GM04503 (cell line): Measurements from ENCODE around the gene PEMT.

Experiments used
- DNase-seq: peaks from one replicate; pipeline ENCODE4 v3.0.0-alpha.2; 2012; ENCODE audit warnings: low read depth

The PEMT gene

DNA sequence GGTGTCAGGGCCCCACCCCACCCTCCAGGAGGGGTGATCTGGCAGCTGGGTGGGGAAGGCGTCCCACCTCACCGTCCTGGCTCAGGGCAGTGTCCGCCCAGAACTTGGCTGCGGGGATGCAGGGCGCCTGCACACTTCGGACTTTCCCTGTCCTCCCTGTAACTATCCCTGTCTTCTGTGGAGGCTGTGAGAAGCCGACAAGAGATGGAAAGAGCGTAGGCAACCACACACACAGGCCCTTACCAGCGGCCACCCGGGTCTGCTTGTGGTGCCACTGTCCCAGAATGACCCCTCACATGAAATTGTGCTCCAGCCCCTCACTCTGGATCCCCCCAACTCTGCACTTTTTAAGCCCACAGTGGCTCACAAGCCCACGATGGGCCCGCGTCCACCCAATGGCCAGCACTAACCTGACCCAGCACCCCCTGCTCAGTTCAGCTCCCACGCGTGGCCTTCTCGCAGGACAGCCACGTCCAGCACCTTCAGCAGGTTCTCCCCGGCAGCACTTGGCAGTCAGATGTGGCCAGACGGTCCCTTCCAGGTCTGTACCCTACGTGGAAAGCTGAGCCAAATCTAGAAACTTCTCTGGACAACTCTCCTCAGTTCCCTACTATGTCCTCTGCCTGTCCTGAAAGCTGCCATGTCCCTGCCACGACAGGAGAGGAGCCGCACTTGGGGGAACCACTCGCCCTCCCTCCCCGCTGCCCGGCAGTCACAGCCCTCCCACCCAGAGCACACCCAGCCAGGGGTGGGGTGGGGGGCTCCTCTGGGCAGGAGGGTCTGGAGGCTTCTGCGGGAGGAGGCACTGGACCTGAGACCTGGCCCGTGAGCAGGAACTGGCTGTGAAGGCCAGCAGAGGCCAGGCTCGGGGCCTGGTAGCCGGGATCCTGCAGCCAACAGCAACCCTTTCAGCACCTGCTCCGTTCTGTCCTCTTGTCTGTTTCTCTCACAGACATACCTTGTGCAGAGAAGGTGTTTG is 38.0 kb downstream of the PEMT start:
- DNase-seq, result no peak

DNA sequence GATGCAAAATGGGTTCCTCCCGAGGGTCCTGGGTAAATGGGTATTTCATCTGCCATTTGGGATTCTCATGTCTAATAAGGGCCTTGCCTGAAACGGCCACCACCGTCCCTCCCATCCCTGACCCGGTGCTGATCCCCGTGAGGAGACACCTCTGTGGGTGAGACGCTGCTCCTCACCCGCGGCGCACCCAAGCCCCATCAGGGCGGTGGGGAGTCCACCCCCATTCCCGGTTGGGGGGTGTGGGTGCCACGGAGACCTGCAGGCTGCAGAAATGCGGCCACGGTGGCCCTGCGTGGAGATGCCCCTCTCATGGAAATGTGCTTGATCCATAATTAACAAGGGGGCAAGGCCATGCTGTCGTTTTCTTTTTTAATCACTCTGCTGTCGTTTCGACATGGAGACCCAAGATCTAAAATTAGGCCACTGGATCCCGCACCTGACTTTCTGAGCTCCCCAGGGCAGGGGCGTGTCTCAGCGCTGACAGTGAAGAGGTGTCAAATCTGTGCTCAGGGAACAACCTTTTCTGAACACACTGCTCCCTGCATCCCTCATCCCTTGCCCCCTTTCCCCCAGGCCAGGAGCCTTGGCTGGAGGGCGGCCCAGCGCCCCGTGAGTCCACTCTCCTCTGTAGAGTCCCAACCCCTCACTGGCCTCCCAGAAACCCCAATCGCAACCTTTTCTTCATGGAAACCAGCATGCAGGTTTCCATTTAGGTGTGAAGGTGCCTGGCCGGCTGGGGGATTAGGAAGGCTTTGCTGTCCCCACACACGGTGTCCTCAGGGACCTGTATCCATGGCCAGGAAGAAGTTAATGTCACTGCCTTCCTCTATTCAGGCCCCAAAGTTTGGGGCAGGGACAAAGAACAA is 38.9 kb downstream of the PEMT start:
- no peak for DNase-seq

DNA sequence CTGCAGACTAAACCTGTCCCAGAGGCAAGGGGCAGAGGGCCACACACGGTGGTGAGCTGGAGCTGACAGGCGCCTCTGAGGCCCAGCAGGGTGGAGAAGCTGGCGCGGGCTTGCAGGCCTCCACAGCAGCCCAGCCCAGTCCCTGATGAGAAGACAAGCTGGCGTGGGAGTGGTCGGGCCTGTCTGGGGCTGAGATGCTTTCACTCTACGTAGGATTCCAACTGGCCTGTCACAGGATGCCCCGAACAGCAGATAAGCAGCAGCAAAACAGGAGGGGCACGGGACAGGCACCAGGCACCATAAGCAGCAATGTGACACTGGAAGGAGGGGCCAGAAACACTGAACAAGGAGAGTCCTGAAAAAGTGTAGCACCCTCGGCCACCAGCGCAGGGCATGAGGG is 40.1 kb downstream of the PEMT start:
- no peak for DNase-seq

DNA sequence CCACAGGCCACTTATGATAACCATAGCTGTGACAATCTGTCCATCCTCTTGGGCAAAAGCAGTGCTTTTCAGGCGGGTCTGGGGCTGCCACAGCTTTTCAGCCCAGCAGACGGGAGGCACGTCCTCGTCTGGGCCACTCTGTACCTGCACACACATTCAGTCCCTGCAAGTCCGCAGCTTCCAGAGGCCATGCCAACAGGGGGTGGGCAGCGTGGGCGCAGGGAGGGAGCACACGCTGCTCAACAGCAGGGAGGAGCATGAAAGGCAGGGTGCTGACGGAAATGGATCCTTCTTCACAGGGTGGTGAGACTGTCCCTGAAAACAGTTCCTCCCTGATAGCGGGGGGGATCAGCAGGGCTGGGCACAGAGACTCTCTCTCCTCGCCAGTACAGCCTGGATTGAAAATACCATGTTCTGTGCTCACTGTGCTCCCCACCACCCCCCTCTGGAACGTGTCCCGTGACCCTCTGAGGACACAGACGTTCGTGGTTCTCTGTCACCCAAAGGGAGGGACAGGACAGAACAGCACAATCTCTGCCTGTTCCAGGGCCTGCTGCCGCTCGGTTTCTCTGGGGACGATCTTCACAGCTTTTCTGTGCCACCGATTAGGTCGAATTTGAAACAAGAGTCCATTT is 41.7 kb downstream of the PEMT start:
- no peak for DNase-seq

DNA sequence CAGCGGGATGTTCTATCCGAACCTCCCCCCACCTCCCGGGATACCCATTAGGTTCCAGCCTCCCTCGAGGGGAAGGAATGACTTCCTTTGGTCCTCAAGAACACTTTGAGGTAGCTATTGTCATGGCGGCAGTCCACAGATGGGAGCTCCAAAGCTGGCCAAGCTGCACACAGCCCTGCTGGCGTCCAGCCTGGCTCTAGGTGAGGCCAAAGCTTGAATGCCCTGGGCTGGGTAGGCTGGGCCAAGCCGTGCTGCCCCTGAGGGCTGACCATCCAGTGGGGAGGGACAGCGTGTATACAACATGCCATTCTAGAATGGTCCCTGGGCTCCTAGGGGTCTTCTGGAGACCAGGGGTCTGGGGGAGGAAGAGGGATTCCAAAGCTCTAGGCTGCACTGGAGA is 43.5 kb downstream of the PEMT start:
- DNase-seq, result no peak

DNA sequence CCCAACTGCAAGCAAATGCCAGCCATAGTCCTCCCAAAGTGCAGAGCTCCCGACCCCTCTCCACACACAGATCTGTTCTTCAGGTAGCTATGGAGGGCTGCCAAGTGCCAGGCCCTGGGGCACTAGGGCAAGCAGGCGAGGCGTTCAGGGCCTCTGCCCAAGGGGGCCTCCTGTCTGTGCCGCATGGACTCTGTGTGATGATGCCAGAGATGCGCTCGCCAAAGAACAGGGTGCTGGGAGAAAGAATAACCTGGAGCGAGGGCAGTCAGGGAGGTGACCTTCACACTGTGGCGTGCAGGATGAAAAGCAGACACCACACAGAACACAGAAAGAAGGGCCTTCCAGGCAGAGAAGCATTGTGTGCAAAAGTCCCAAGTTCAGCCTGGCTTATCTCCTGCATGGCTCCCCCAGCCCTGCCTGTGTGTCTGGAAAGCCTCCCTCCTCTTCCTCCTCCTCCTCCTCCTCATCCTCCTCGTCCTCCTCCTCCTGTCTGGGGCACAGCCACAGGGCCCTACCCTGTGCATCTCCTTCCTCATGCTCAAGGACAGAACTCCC is 44.2 kb downstream of the PEMT start:
- no peak for DNase-seq

DNA sequence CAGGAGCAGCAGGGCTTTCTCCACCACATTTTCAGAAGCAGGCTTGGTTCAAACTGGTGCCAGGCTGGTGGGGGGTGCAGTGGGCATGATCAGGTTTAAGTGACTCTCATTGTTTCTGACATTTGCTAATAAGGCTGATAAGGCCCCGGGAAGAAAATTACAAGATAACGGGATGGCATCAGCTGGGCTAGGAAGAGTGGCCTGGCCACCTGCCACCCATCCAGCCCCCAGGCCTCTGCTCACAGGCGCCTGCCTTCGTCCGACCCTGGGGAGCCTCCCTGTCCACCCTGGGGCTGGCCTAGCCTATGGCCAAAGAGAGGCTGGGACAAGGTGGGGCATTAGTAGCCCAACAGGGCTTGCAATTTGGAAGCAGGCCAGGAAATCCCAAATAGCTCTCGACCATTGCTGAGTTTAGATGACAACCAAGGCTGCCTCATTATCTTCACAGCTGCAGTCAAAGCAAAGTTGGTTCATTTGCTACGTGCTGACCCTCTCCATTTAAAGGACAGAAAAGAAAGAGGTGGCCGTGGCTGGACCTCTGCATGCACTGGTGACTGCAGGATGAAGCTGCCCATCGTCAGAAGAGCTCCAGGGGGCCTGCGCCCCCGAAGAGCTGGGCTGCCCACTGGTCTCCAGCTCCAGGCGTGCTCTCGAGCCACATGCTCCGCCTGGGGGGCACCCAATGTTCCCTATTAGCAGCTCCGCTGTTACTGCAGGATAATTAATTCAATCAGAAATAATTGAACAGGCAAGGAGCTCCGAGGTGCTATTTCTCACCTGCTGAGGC is 44.9 kb downstream of the PEMT start:
- DNase-seq, result no peak

DNA sequence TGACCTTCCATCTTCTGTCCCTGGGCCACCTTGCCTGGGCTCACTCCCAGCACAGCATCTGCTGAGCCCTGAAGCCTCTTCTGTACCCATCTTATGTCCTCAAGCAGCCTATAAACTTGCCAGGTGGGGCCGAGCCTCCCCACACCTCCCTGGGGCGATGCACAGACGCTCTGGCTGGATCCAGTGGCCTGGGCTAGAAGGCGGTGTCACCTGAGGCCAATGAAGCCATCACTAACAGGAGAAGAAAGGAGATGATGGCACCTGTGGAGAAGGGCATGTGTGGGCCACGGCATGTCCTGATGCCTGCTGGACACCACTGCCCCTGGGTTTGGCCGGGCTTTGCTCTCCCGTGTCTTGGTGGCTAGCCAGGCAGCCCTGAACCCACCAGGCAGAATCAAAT is 45.5 kb downstream of the PEMT start:
- no peak for DNase-seq

DNA sequence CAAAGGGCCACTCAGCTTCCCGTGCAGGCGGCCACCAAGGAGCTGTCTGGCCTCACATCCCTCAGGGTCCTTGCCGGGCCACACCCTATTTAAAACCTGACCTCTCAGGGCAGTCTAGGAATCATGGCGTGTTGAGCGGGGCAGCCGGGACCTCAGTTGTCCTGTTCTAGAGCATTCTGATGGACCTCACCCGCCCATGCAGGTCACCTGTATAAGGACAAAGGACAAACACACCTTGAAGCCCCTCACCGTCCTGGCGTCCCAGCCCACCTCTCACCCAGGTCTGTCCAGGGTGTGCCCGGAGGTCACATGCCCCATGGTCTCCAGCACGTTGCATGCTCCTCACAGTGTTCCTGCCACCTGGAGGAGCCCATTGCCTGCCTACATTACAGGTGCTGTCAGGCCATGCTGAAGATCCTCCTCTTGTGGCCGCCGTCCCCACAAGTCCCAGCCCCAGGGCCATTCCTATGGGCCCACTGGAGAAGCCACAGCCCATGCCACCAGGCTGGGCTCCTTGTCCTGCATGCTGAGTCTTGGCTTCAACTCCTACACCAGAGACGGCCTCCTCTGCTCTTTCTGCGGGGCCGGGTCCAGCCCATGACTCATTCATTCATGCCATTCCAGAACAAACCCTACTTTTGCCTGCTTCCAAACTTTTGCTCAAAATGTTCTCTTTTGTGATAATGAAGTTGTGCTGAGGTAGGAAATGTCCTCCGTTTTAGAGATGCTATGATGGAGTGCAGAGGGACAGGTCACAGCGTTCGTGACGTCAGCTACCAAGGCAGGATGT is 46.3 kb downstream of the PEMT start:
- peak; percentile 21 for DNase-seq

DNA sequence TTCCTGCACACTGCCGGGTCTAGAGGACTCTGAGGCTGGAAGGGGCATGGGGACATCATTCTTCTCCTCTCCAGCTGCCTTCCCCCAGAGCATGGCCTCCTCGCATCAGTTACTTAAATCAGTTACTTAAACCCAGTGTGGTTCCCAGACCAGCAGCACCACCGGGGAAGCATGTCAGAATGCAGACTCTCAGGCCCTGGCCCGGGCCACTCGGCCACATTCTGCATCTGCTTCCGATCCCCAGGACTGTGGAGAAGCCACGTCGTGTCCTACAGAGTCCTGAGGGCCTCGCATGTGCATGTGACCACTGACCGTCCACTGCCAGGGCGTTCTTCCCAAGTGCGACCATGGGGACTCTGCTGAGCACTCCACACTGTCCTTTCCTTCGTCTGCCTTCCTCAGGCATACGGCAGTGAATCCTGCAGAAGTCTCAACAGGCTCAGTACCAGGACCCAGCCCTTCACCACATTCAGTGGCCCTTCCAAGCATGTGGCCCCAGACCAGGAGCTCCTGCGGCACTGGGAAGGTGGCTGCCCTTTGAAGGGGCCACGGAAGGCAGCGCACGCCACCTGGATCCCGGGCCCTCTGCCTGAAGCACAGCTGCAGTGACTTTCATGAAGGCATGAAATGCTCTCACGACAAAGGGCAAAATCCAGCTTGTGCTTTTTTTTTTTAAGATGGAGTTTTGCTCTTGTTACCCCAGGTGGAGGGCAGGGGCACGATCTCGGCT is 48.4 kb downstream of the PEMT start:
- no peak for DNase-seq

DNA sequence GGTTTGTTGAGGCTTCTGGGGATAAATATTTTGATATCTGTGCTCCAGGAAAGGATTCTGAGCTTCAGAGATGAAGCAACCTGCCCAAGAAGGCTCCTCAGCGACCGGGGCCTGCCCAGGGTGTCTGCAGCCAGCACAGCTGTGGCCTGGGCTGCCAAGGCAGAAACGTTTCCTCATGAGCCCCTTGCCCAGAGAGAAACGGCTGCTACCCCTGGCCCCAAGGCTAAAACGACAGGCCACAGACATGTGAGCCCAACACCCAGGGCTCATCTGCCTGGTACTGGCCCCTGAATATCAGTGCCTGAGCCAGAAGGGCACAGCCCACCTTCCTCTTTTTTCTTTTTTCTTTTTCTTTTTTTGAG is 49.9 kb downstream of the PEMT start:
- DNase-seq, result no peak

DNA sequence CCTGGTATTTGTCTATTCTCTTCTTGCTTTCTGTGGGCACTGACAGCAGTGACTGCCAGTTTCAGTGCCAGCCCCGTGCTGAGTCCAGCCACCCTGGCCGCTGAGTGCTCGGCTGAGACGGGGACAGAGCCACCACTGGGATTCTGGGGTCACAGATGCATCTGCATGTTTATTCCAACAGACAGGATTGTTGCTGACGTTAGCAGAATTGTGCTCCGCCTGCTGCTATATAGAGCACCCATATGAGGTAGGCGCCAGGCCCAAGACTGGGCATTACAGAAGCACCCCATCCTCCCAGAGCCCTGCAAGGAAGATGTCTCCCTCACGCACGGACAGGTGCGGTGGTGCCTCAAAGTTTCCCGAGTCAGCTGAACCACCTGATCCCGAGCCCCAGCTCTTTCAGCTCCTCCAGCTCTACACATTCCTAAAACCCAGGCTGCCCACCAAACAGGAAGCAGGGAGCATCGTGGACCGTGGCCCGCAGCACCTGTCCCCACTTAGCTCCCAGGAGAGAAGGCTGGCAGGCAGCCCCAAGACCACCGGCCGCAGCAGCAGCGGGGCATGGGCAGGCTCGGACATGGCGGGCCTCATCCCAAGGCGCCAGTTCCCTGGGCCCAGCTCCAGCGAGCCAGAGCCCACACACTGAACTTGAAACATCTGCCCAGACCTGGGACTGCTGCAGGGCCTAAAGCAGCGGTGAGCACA is 50.4 kb downstream of the PEMT start:
- no peak for DNase-seq

DNA sequence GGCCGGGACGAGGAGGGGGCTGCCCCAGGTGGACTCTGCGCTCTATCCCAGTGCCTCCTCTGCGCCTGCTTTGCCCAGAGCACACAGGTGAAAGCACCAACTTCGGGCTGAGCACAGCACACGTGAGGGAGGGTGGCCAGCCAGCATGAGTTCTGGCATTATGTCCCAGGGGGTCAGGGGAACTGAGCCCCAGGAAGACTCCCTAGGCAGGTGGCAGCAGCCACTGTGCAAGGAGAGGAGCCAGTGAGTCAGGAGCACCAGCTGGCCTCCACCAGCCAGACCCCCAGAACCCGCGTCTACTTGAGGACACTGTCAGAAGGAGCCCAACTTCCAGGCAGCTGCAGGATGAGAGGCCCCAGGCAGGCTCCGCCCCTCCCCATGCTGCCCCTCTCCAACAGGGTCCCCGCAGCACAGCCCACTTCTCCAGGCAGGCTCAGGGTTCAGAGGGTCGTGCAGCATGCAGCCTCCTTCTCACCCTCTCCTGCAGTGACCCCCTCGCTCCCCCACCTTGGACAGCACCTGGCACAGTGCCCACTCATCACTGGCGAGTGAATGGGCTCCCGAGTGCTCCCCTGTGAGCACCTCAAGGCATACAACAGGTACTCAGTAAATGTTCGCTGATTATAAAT is 51.1 kb downstream of the PEMT start:
- no peak for DNase-seq

DNA sequence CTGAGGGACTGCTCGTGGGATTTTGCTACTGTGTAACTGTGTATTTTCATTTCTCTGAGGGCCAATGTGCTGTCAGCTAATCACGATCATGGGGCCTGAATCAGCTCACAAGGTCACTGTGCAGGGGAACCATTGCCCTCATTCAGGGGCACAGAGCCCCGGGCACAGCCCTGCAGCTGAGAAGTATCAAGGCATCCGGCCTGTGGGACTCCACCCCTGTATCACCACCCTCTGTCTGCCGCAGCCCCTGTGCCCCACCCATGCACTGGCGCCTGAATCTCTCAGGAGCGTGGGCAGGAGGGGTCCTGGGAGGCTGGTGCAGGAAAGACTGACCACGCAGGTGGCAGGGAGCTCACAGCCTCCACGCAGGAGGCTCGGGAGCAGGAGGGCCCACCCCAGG is 51.9 kb downstream of the PEMT start:
- no peak for DNase-seq

DNA sequence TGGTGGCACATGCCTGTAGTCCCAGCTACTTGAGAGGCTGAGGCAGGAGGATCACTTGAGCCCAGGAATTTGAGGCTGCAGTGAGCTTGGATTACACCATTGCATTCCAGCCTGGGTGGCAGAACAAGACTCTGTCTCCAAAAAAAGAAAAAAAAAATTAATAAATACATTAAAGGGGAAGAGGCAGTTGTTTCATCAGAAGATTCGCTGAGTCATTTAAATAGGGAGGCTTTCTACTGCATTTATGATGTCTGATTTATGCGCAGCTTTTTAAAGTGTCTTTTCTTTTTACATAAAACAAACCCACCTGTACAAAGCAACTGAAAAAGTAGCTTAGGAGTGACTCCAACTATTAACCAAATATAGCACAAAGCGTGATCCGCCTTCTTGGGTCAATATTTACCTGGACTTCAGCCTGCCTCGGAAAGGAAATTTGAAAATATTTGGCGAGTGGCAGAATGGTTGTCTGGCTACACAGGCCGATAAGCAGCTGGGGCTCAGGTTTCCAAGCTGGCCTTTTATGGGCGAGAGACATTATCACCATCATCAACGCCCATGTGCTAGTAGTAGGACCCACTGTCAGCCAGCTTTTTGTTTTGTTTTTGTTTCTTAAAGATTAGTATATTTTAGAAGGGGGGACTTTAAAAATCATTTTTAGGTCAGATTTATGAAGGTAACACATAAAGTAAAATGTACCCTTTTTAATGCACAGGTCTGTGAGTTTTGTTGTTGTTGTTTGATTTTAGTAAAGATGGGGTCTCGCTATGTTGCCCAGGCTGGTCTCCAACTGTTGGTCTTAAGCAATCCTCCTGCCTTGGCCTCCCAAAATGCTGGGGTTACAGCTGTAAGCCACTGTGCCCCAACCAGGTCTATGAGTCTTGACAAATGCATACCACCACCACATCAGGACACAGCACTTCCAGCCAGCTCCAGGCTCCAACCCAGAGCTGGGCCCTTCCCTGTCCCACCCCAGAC is 52.8 kb downstream of the PEMT start:
- DNase-seq, result no peak

DNA sequence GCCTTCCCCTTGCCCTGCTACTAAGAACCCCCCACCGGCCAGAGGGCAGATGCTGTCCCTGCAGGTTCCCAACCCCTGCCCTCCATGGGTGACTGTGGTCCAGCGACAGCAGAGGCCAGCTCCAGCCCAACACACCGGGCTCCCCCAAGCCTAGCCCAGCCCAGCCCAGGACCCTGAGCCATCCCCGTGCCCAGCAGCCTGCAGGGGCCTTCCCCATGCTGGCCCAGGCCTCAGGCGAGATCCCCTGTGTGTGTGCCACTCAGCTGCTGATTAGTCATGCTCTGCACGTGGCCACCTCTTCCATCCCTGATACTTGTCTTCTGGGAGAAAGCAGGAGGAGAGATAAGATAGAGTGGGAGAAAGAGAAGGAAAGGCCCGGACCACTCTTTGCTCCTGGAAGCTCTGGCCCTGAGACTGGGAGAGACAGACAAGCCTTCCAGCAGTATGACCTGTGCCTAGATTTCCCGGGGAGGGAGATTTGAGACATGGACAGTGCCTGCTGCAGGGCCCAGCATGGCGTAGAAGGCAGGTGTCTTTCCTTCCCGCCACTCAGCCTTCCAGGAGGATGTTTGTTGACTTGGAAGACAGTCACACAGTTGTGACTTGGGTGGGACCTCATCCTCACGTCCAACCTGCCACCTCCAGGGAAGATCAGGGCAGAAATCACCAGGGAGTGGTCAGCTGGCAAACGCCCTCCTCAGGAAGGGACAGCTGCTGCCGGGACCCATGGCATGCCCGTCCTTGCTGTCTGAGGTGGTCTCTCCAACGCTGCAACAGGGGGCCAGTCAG is 54.0 kb downstream of the PEMT start:
- DNase-seq, result no peak

DNA sequence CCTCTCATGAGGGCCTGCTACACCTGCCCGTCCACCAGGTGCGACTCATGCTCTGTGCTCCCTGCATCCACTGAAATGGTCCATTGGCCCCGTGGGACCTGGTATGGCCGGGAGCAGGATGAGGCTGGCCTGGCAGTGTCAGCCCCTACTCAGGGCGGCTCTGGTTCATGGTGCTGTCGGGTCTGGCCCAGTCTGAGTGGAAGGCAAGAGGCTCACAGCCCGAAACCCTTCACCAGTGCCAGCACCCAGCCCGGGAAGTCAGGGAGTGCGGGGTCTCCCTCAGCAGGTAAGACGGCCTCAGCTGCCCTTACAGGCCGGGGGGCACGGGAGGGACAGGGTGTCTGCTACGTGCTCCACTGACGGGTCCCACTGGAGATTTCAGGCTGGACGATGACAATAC is 54.8 kb downstream of the PEMT start:
- DNase-seq, result no peak
